Measurements from ENCODE around the gene RLBP1.

The RLBP1 gene

DNA sequence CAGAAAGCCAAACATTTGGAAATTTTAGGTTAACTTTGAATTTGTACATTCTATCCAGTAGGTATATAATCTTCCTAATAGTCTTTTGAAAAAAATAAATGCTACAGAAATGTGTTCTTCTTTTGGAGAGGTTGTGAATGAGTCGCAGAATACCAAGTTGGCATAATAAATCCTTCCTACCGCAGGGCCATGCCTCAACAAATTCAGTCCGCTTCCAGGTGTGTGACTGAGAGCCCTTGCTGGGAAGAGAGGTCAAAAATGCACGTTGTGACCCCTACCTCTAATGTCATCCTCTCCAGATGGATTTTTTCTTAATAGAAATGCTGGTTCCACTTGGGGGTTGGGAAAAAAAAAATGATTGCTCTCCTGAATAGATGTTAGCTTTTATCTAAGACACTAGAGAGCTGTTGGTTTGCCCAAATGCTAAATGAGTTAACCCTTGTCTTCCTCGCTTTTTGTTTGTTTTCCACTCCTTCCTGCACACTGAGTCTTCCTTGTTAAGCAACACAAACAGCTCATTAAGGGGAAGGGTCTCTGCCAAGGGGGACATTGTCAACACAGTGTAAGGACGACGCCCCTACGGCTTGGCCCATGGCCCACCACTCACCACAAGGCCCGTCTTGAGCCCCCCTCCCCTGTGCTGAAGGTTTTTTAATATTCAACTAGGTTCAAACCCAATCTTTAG, 33.9 kb downstream of the RLBP1 start:
- Histone ChIP-seq H3K4me1 (ENCODE audit: control insufficient read depth, insufficient read depth, low read length) (no peaks in the 10 kb centered on the region), H3K9ac (ENCODE audit: low read length) (no peak overlapping the region), H3K4me3 (ENCODE audit: low read length) (no peak overlapping the region), H3K36me3 (ENCODE audit: control insufficient read depth, insufficient read depth, low read length) (peaks cover 39% of the 10 kb centered on the region), H3K27ac (ENCODE audit: low read depth, low read length) (no peak overlapping the region), H3K27me3 (ENCODE audit: control insufficient read depth, insufficient read depth, low read length) (no peaks in the 10 kb centered on the region)

DNA sequence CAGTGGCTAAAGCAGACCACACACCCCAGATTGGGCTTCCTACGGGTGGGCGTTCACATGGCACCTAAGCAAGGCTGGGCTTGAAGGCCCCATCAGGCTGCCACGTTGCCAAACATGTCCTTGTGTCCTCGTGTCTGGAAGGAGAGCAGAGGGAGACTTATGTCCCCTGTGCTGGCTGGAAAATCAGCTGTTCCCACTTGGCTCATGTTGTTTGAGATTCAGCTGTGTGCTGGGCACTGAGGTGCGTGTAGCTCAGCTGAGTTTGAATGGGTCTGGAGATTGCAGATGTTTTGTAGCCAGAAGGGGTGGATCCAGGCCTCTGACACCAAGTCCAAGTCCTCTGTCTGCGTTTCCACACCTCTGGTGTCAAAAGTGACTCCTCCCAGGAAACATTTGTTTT, 34.6 kb downstream of the RLBP1 start:
- no peaks in the 10 kb centered on the region for H3K4me1 ChIP-seq (ENCODE audit: control insufficient read depth, insufficient read depth, low read length)
- H3K27ac ChIP-seq (ENCODE audit: low read depth, low read length), result no peak overlapping the region
- H3K27me3 ChIP-seq (ENCODE audit: control insufficient read depth, insufficient read depth, low read length), result no peaks in the 10 kb centered on the region
- H3K9ac ChIP-seq (ENCODE audit: low read length), result no peak overlapping the region
- H3K4me3 ChIP-seq (ENCODE audit: low read length), result no peak overlapping the region
- peaks cover 35% of the 10 kb centered on the region for H3K36me3 ChIP-seq (ENCODE audit: control insufficient read depth, insufficient read depth, low read length)

- no peak overlapping the region for H3K27ac ChIP-seq (ENCODE audit: low read depth, low read length)
- H3K4me1 ChIP-seq (ENCODE audit: control insufficient read depth, insufficient read depth, low read length), result no peaks in the 10 kb centered on the region
- no peaks in the 10 kb centered on the region for H3K27me3 ChIP-seq (ENCODE audit: control insufficient read depth, insufficient read depth, low read length)
- H3K9ac ChIP-seq (ENCODE audit: low read length), result no peak overlapping the region
- peaks cover 32% of the 10 kb centered on the region for H3K36me3 ChIP-seq (ENCODE audit: control insufficient read depth, insufficient read depth, low read length)
- H3K4me3 ChIP-seq (ENCODE audit: low read length), result no peak overlapping the region
Measured at GRCh38 chr15:89184886-89185526, 36.4 kb downstream of the RLBP1 start.

GRCh38 chr15:89184357-89184756, 37.0 kb downstream of the RLBP1 start:
- Histone ChIP-seq H3K9ac (ENCODE audit: low read length) (no peak overlapping the region), H3K4me1 (ENCODE audit: control insufficient read depth, insufficient read depth, low read length) (no peaks in the 10 kb centered on the region), H3K27me3 (ENCODE audit: control insufficient read depth, insufficient read depth, low read length) (no peaks in the 10 kb centered on the region), H3K36me3 (ENCODE audit: control insufficient read depth, insufficient read depth, low read length) (peaks cover 32% of the 10 kb centered on the region), H3K27ac (ENCODE audit: low read depth, low read length) (no peak overlapping the region), H3K4me3 (ENCODE audit: low read length) (no peak overlapping the region)

GRCh38 chr15:89179966-89180875, 41.2 kb downstream of the RLBP1 start:
- Histone ChIP-seq H3K4me1 (ENCODE audit: control insufficient read depth, insufficient read depth, low read length) (no peaks in the 10 kb centered on the region), H3K27ac (ENCODE audit: low read depth, low read length) (no peak overlapping the region), H3K27me3 (ENCODE audit: control insufficient read depth, insufficient read depth, low read length) (no peaks in the 10 kb centered on the region), H3K36me3 (ENCODE audit: control insufficient read depth, insufficient read depth, low read length) (peaks cover 20% of the 10 kb centered on the region), H3K4me3 (ENCODE audit: low read length) (no peak overlapping the region), H3K9ac (ENCODE audit: low read length) (no peak overlapping the region)

- H3K27me3 ChIP-seq (ENCODE audit: control insufficient read depth, insufficient read depth, low read length), result no peaks in the 10 kb centered on the region
- H3K4me3 ChIP-seq (ENCODE audit: low read length), result no peak overlapping the region
- H3K27ac ChIP-seq (ENCODE audit: low read depth, low read length), result no peak overlapping the region
- no peak overlapping the region for H3K9ac ChIP-seq (ENCODE audit: low read length)
- no peaks in the 10 kb centered on the region for H3K4me1 ChIP-seq (ENCODE audit: control insufficient read depth, insufficient read depth, low read length)
- H3K36me3 ChIP-seq (ENCODE audit: control insufficient read depth, insufficient read depth, low read length), result peaks cover 13% of the 10 kb centered on the region
Measured at GRCh38 chr15:89178307-89178977, 42.9 kb downstream of the RLBP1 start.

DNA sequence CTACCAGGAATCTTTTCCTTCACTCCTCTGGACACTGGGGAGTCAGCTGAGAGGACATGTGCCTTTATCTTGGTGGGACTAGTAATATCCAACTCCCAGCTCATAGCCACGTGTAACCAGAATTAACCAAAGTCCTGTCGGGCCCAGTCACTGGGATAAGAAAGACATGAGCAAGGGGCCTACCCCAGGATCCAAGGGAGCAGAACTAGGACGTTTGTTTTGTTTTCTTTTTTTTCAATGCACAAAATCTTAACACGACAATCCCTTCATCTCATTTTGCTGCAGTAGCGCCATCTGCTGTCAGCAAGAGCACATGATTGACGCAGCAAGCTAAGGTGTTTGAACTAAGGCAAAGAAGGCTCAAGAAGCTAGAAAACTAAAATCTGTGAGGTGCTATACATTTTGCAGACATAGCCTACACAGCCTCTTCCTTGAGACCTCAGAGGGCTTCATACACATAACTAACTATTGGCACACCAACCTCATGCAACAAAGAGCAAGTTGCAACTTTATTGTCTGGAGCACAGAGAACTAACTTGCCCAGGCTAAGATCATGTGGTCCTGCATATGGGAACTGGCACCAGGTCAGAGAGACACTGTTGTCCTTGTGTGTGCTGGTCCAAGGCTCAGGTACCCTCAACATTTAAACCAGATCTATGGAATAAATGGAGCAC, 43.6 kb downstream of the RLBP1 start:
- Histone ChIP-seq H3K27me3 (ENCODE audit: control insufficient read depth, insufficient read depth, low read length) (no peaks in the 10 kb centered on the region), H3K36me3 (ENCODE audit: control insufficient read depth, insufficient read depth, low read length) (peaks cover 13% of the 10 kb centered on the region), H3K9ac (ENCODE audit: low read length) (no peak overlapping the region), H3K4me3 (ENCODE audit: low read length) (no peak overlapping the region), H3K27ac (ENCODE audit: low read depth, low read length) (no peak overlapping the region), H3K4me1 (ENCODE audit: control insufficient read depth, insufficient read depth, low read length) (no peaks in the 10 kb centered on the region)

DNA sequence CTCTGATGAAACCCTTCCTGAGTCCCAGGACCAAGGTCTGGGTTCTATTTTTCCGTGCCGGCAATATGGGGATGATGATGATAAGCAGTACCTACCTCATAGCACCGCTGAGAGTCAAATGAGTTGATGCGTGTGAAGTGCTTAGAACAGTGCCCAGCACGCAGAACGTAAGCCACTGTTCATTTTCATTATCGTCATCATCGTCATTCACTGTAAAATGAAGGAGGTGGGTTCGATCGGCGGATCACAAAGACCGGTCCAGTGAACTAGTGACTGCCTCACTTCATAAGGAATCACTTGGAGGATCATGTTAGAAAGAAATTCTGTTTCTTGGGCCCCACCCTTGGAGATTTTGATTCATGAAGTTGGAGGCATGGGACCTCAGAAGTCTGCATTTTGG, 44.3 kb downstream of the RLBP1 start:
- Histone ChIP-seq H3K4me3 (ENCODE audit: low read length) (no peak overlapping the region), H3K9ac (ENCODE audit: low read length) (no peak overlapping the region), H3K36me3 (ENCODE audit: control insufficient read depth, insufficient read depth, low read length) (peaks cover 13% of the 10 kb centered on the region), H3K27me3 (ENCODE audit: control insufficient read depth, insufficient read depth, low read length) (no peaks in the 10 kb centered on the region), H3K4me1 (ENCODE audit: control insufficient read depth, insufficient read depth, low read length) (no peaks in the 10 kb centered on the region), H3K27ac (ENCODE audit: low read depth, low read length) (no peak overlapping the region)

GRCh38 chr15:89175617-89176191, 45.7 kb downstream of the RLBP1 start:
- H3K4me3 ChIP-seq (ENCODE audit: low read length), result no peak overlapping the region
- H3K27ac ChIP-seq (ENCODE audit: low read depth, low read length), result no peak overlapping the region
- H3K27me3 ChIP-seq (ENCODE audit: control insufficient read depth, insufficient read depth, low read length), result no peaks in the 10 kb centered on the region
- H3K36me3 ChIP-seq (ENCODE audit: control insufficient read depth, insufficient read depth, low read length), result peaks cover 13% of the 10 kb centered on the region
- no peak overlapping the region for H3K9ac ChIP-seq (ENCODE audit: low read length)
- no peaks in the 10 kb centered on the region for H3K4me1 ChIP-seq (ENCODE audit: control insufficient read depth, insufficient read depth, low read length)

- H3K4me3 ChIP-seq (ENCODE audit: low read length), result no peak overlapping the region
- peaks cover 13% of the 10 kb centered on the region for H3K36me3 ChIP-seq (ENCODE audit: control insufficient read depth, insufficient read depth, low read length)
- H3K27ac ChIP-seq (ENCODE audit: low read depth, low read length), result no peak overlapping the region
- H3K4me1 ChIP-seq (ENCODE audit: control insufficient read depth, insufficient read depth, low read length), result no peaks in the 10 kb centered on the region
- no peaks in the 10 kb centered on the region for H3K27me3 ChIP-seq (ENCODE audit: control insufficient read depth, insufficient read depth, low read length)
- no peak overlapping the region for H3K9ac ChIP-seq (ENCODE audit: low read length)
Measured at GRCh38 chr15:89174476-89174875, 46.9 kb downstream of the RLBP1 start.

DNA sequence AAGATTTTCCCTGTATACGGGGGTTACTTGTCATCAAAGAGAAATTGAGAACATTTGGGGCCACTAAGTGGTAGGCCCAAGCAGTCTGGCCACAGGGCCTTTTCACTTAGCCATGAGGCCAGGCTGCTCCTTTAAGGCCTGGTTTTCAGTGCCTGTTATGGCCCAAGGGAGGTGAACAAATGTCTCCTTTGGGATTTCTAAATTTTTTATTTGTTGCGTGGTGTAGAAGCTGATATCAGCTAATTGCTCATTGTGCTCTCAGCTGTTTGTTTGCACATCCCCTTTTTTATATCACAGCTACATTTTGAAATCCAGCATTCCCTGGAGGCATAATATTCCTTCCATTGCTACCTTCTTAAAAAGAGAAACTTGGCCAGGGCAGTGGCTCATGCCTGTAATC, 48.5 kb downstream of the RLBP1 start:
- Histone ChIP-seq H3K36me3 (ENCODE audit: control insufficient read depth, insufficient read depth, low read length) (peaks cover 13% of the 10 kb centered on the region), H3K4me1 (ENCODE audit: control insufficient read depth, insufficient read depth, low read length) (peaks cover 1% of the 10 kb centered on the region), H3K9ac (ENCODE audit: low read length) (no peak overlapping the region), H3K27ac (ENCODE audit: low read depth, low read length) (no peak overlapping the region), H3K4me3 (ENCODE audit: low read length) (no peak overlapping the region), H3K27me3 (ENCODE audit: control insufficient read depth, insufficient read depth, low read length) (no peaks in the 10 kb centered on the region)

Measured in rectal smooth muscle tissue (tissue), 1 donor.